WI38 (cell line): ENCODE results near the gene NPAS4.

Experiments used
- H3K4me3 ChIP-seq: 2 replicates; pipeline ENCODE4 v1.5.1; 2011; ENCODE audit warnings: low read depth, mild to moderate bottlenecking, control low read depth, low read length
- TF ChIP-seq, protein P1 (sequence below): IDR thresholded peaks from 2 replicates; pipeline ENCODE4 v1.5.1; 2012; ENCODE audit warnings: low read depth, mild to moderate bottlenecking, control low read depth, low read length

The NPAS4 gene

DNA sequence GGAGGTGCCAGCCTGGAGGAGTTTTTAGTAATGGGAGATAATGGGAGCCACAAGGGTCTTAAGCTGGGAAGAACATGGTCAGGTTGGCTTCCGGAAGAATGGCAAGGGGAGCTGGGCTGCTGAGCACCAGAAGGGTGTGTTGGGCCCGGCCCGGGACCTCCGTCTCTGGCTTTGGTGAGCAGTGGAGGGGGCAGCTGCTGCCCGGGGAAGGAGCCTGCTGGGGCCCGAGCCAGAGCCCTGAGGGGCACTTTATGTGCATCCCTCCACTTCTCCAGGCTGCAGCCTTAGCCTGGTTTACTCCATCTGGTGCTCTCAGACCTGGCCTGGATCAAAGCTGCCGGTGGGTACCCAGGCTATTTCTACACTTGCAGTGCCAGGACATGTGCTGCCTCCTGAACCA, 8.7 kb upstream of the NPAS4 start:
- H3K4me3 ChIP-seq = no peak overlapping the region
- TF ChIP-seq, protein P1, sequence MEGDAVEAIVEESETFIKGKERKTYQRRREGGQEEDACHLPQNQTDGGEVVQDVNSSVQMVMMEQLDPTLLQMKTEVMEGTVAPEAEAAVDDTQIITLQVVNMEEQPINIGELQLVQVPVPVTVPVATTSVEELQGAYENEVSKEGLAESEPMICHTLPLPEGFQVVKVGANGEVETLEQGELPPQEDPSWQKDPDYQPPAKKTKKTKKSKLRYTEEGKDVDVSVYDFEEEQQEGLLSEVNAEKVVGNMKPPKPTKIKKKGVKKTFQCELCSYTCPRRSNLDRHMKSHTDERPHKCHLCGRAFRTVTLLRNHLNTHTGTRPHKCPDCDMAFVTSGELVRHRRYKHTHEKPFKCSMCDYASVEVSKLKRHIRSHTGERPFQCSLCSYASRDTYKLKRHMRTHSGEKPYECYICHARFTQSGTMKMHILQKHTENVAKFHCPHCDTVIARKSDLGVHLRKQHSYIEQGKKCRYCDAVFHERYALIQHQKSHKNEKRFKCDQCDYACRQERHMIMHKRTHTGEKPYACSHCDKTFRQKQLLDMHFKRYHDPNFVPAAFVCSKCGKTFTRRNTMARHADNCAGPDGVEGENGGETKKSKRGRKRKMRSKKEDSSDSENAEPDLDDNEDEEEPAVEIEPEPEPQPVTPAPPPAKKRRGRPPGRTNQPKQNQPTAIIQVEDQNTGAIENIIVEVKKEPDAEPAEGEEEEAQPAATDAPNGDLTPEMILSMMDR = no peak

DNA sequence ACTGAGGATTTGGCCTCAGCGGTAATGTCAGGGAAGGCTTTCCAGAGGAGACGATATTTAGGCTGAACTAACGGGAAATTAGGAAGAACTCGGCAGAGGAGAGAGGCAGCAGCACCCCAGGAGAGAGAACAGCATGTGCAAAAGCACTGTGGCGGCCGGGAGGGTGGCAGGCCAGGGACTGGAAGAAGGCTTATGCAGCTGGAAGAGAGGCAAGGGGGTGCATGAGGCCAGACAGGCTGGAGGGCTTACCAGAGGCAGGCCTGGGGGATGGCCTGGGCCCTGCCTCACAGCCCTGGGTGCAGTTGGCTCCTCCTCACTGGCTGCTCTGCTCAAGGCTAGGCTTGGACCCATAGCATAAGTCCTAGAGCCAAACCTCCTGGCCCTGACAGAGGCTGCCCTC, 7.7 kb upstream of the NPAS4 start:
- TF ChIP-seq, protein P1 = no peak
- H3K4me3 ChIP-seq = no peak overlapping the region

DNA sequence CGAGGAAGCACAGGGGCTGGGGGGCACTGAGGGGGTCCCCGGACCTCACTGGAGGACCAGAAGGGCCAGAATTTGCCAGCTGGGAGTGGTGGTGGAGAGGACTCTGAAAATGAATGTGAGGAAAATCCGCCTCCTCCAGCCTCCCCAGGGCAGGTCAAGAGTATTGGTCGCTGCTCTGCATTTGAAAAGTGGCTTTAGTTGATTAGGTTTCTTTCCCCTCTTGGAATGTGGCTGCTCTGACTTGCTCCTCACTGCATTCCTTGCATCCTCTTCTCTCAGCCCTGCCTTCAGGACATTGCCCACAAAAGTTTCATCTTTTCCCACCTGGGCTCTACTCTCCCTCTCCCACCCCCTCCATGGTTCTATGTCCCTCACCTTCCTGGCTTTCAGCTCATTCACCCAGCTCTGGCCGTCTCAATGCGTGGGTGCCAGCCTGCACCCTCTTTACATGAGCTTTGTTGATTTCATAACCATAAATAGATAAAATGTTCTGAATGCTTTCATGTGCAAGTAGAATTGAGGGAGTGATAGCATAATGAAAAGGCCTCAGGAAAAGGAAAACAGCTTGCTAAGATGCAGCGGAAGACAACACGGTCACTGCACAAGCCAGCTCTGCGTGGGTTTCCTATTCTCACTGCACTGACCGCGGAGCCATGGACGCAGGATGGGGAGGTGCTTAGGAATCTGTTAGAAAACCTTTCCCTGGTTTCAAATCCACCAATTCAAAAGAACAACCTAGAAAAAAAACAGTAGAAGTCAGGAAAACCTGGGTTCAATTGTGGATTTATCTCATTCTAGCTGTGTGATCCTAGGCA, 6.5 kb upstream of the NPAS4 start:
- TF ChIP-seq, protein P1 = no peak
- no peak overlapping the region for H3K4me3 ChIP-seq

DNA sequence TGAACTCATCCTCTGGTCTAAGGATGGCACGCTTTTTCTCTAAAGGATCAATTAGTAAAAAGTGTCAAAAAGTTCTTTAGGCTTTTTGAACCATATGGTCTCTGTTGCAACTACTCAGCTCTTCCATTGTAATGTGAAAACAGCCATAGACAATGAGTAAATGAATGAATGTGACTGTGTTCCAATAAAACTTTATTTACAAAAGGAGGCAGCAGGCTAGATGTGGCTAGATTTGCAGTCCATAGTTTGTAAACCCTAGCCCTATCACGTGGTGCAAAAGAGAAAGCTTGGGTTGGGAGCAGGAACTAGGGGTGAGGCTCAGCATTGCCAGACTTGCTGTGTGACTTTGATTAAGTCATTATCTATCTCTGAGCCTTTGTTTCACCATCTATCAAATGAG, 5.4 kb upstream of the NPAS4 start:
- no peak overlapping the region for H3K4me3 ChIP-seq
- TF ChIP-seq, protein P1 = no peak

DNA sequence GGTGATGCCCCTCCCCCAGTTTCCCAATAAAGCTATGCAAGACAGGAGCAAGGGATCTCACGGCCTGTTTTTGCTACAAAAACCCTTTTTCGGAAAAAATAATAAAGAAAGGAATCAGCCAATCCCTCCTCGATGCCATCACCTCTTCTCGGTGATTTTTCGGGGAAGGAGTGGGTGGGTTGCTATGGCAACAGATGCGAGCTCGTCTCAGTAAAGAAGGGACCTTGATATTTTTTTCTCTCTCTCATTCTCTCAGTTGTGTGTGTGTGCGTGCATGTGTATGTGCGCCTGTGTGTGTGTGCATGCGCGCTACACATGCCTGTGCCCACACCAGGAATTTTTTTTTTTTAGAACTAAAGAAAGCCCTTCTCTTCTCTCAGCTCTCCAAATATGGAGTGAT, 3.8 kb upstream of the NPAS4 start:
- no peak overlapping the region for H3K4me3 ChIP-seq
- TF ChIP-seq, protein P1 = no peak

DNA sequence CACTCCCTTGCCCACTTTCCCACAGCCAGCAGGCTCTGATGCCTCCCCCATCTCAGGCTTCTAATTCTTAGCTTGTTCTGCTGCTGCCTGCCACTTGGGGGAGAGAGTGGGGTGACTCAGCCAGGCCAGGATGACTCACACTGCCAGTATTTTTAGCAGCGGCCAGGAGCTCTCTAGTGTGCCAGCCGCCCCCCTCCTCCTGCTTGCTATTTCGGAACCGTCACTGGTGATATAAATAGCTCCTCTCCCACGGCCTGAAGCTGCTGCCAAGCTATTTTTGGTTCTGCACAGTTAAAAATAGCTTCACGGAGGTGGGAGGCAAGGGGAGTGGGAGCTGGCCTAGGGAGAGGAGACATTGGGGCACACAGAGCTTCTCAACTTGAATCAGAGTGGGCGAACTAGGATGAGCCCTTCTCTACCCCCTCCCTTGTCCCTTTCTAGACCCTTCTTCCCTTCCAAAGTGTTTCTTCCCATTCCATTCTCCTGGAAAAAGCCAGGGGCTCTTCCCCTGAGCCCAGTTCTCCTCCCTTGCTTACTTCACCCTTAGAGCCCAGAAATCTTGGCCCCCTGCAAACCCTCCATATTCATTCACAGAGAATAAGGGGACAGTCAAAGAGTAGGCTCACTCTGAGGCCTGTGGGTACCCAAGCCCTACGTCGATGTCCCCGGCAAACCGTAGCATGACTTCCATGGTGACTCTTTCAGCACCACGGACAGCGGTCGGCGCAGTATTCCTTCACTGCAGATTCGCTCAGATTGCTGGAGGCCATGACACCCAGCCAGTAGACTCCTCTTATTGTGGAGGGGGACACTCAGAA, 2.5 kb upstream of the NPAS4 start:
- TF ChIP-seq, protein P1 = peak; percentile 56
- no peak overlapping the region for H3K4me3 ChIP-seq

DNA sequence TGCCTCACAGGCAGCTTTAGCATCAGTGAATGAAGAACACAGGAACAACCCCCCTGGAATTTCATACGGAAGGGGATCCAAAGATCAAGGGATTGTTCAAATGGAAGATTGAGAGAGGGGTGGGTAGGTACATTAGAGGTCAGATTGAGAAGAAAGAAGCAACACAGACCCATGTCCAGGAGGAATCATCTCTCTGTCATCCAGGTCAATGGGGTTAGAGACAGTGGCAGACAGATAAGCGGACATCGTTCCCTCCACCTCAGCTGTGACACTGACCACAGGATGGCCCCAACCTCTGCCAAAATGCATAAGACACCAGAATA, 1.9 kb upstream of the NPAS4 start:
- H3K4me3 ChIP-seq = no peak overlapping the region
- TF ChIP-seq, protein P1 = no peak
